HL-60 (cell line): Measurements from ENCODE around the gene CYTIP.

Experiments
- DNase-seq, 2 experiments: peaks; one replicate each; pipeline ENCODE4 v3.0.0-alpha.2; 2010 to 2020; ENCODE audit warnings: low read depth in 1 of 2, low spot score in 1 of 2
- H3K27ac ChIP-seq: fragments of 250-450 bp; sonication (Bioruptor Pico); replicated peaks from 2 replicates; pipeline ENCODE4 v1.5.1; 2020; ENCODE audit warnings: mild to moderate bottlenecking, moderate library complexity
- H3K27me3 ChIP-seq: fragments of 250-450 bp; sonication (Bioruptor Pico); 2 replicates; pipeline ENCODE4 v1.5.1; 2021; ENCODE audit warnings: mild to moderate bottlenecking, moderate library complexity; ENCODE audit not compliant: insufficient read depth, poor library complexity, severe bottlenecking
- H3K4me3 ChIP-seq: replicated peaks from 2 replicates; pipeline ENCODE4 v1.5.1; 2011; ENCODE audit warnings: mild to moderate bottlenecking, control low read depth, low read length; ENCODE audit not compliant: insufficient read depth
- CTCF ChIP-seq: IDR thresholded peaks from one replicate; pipeline ENCODE4 v1.5.1; 2011; ENCODE audit warnings: low read length, control low read depth, inconsistent platforms; ENCODE audit not compliant: insufficient read depth
- GABPA ChIP-seq: IDR thresholded peaks from 2 replicates; pipeline ENCODE4 v1.6.1; 2012; ENCODE audit warnings: low read depth
- POLR2AphosphoS5 ChIP-seq: IDR thresholded peaks from 2 replicates; pipeline ENCODE4 v1.6.1; 2012; ENCODE audit warnings: low read depth
- SPI1 ChIP-seq: IDR thresholded peaks from 2 replicates; pipeline ENCODE4 v1.6.1; 2012; ENCODE audit warnings: low read depth, mild to moderate bottlenecking, borderline replicate concordance
- TF ChIP-seq, protein P1 (sequence below): IDR thresholded peaks from 2 replicates; pipeline ENCODE4 v1.6.1; 2012; ENCODE audit warnings: low read depth; ENCODE audit not compliant: insufficient replicate concordance

The CYTIP gene

DNA sequence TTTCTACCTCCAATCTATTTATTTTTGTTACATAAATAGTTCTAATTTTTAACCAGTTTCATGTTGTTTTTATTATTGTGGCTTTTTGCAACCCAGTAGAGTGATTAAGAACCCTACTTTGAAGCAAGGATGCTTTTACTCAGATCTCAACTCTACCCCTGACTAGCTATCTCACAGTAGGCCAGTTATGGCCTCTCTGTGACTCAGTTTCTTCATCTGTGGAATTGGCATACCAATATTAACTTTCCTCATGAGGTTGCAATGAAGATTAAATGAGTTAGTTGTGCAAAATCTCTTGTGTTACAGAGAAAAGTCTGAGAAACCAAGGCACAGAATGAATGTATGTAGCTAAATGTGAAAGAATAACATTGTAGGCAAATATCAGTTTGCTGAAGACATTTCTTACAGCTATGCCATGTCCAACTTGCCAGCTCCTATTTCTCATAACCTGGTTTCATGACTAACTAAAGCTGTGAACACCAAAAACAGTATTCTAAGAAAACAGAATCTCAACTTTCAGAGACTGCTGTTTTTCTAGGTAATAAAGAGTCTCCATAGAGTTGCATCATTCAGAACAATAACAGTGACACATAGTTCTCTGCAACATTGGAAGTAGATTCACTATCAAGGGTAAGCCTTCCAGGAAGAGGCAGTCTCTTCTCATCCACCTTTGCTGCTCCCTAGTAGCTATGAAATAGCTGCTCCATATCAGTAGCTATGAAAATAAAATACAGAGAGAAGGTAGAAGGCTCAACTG lies 33.2 kb upstream of the CYTIP start:
- H3K27me3 ChIP-seq = no peaks in the 10 kb centered on the region
- DNase-seq = no peak
- TF ChIP-seq GABPA = no peak
- TF ChIP-seq, protein P1, sequence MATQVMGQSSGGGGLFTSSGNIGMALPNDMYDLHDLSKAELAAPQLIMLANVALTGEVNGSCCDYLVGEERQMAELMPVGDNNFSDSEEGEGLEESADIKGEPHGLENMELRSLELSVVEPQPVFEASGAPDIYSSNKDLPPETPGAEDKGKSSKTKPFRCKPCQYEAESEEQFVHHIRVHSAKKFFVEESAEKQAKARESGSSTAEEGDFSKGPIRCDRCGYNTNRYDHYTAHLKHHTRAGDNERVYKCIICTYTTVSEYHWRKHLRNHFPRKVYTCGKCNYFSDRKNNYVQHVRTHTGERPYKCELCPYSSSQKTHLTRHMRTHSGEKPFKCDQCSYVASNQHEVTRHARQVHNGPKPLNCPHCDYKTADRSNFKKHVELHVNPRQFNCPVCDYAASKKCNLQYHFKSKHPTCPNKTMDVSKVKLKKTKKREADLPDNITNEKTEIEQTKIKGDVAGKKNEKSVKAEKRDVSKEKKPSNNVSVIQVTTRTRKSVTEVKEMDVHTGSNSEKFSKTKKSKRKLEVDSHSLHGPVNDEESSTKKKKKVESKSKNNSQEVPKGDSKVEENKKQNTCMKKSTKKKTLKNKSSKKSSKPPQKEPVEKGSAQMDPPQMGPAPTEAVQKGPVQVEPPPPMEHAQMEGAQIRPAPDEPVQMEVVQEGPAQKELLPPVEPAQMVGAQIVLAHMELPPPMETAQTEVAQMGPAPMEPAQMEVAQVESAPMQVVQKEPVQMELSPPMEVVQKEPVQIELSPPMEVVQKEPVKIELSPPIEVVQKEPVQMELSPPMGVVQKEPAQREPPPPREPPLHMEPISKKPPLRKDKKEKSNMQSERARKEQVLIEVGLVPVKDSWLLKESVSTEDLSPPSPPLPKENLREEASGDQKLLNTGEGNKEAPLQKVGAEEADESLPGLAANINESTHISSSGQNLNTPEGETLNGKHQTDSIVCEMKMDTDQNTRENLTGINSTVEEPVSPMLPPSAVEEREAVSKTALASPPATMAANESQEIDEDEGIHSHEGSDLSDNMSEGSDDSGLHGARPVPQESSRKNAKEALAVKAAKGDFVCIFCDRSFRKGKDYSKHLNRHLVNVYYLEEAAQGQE = no peak
- no peak for TF ChIP-seq SPI1
- no peak for TF ChIP-seq CTCF
- no peak for TF ChIP-seq POLR2AphosphoS5
- no peak overlapping the region for H3K4me3 ChIP-seq
- no peak overlapping the region for H3K27ac ChIP-seq

DNA sequence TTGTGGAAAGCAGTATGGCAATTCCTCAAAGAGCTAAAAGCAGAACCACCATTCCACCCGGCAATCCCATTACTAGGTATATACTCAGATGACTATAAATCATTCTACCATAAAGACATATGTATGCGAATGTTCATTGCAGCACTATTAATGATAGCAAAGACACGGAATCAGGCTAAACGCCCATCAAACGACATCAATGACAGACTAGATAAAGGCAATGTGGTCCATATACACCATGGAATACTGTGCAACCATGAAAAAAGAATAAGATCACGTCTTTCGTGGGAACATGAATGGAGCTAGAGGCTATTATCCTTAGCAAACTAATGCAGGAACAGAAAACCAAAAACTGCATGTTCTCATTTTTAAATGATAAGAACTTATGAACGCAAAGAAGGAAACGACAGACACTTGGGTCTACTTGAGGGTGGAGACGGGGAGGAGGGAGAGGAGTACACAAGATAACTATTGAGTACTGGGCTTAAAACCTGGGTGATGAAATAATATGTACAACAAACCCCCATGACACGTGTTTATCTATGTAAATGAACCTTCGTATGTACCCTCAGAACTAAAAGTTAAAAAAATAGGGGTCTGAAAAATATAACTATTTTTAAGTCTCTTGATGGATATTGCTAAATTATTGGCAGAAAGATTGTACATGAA lies 32.0 kb upstream of the CYTIP start:
- DNase-seq = no peak
- TF ChIP-seq POLR2AphosphoS5 (no peak), GABPA (no peak), SPI1 (no peak), CTCF (no peak)
- TF ChIP-seq, protein P1 = no peak

GRCh38 chr2:157473581-157473980 lies 29.7 kb upstream of the CYTIP start:
- no peak for DNase-seq
- Histone ChIP-seq H3K27me3 (no peaks in the 10 kb centered on the region), H3K27ac (no peak overlapping the region), H3K4me3 (no peak overlapping the region)
- TF ChIP-seq CTCF (no peak), GABPA (no peak), SPI1 (no peak), POLR2AphosphoS5 (no peak)
- TF ChIP-seq, protein P1 = no peak

More for the DNA sequence above, 32.0 kb upstream of the CYTIP start:
- Histone ChIP-seq H3K27me3 (no peaks in the 10 kb centered on the region), H3K27ac (no peak overlapping the region), H3K4me3 (no peak overlapping the region)
